GM21515 (cell line): ENCODE measurements around the gene ATP5F1A.
"Not testable (repeated sequence)": the region's sequence is repeated elsewhere in the genome, so short reads cannot be mapped to it uniquely, and the experiment has no call there.

Experiments used
- ATAC-seq: cut with Tn5 transposase; IDR thresholded peaks from one replicate; pipeline ENCODE4 v1.9.1; 2021; ENCODE audit not compliant: unreplicated experiment

ATP5F1A gene

GRCh38 chr18:46097801-46098615 lies at the start of gene ATP5F1A:
Gene ATP5F1A, minus strand, starts transcription at chr18:46098296. Its CDS starts 65 bp downstream, at chr18:46098231.
- peak; percentile 80 for ATAC-seq

GRCh38 chr18:46141199-46141598 lies 43.1 kb upstream of the ATP5F1A start:
- ATAC-seq = no peak

- ATAC-seq = no peak
These were observed 42.1 kb upstream of the ATP5F1A start for GRCh38 chr18:46140173-46140572.

DNA sequence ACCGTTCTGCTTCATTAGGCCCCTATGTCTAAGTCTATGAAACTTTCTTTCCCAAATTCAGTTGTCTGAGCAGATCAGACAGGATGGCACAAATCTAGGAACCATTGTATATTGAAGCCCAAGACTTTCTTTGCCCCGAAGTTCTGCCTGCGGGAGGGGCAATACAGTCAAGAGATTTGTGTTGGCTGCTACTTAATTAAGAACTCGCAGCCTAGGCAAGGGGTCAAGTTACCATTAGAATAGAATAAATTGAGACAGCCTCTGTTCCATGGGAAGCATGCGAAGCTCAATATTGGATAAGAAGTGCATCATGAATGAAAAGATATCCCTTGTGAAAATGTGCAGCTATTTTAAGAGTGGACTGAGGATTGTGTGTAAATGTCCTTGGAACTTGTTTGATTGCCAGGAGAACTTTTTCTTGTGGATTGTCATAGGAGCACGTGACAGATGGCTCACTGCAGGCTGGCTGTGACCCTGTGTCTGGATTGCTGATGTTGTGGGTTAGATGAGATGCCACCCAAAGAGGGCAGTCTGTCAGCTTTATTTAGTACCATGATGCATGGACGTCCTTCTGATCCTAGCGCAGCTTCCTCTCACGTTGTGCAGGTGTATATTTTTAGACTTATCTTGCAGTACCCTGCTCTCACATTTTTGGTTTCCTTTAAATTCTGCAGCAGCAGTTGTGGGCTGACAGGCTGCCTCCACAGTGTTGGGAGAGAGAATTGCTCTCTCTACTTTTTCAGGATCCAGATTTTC lies 37.0 kb upstream of the ATP5F1A start:
- no peak for ATAC-seq

DNA sequence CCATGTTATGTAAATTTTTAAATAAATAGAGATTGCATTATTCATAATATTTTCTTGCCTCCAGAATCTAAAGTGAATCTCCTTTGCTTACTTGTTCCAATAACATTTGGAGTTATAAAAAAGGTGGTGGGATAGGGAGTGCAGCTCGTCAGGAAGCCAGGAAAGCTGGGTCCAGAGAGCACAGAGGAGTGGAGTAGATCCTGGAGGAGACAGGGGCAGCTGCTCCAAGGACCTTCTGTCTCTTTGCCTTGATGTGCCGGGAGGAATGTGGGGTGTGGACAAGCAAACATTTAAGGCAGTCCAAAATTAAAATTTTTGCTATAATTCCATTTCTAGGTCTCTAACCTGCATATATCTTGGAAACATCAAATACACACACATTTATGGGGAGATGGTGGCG lies 35.4 kb upstream of the ATP5F1A start:
- no peak for ATAC-seq

GRCh38 chr18:46130549-46130948 lies 32.5 kb upstream of the ATP5F1A start:
- not testable (repeated sequence) for ATAC-seq

GRCh38 chr18:46130061-46130460 lies 32.0 kb upstream of the ATP5F1A start:
- ATAC-seq = no peak

DNA sequence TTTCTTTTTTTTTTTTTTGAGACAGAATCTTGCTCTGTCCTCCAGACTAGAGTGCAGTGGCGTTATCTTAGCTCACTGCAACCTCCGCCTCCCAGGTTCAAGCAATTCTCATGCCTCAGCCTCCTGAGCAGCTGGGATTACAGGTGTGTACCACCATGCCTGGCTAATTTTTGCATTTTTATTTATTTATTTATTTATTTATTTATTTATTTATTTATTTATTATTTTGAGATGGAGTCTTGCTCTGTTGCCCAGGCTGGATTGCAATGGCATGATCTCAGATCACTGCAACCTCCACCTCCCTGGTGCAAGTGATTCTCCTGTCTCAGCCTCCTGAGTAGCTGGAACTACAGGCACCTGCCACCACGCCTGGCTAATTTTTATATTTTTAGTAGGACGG lies 28.5 kb upstream of the ATP5F1A start:
- ATAC-seq = not testable (repeated sequence)

GRCh38 chr18:46113751-46114150 lies 15.7 kb upstream of the ATP5F1A start:
- no peak for ATAC-seq

DNA sequence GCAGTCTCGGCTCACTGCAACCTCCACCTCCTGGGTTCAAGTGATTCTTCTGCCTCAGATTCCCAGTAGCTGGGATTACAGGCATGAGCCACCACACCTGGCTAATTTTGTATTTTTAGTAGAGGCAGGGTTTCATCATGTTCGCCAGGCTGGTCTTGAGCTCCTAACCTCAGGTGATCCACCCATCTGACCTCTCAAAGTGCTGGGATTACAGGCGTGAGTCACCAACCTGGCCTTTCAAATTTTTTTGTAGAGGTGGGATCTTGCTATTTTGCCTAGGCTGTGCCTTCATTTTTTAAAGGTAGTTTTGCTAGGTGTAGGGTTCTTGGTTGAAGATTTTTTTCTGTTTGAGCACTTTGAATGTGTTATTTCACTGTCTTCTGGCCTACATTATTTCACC lies 12.3 kb upstream of the ATP5F1A start:
- no peak for ATAC-seq

- no peak for ATAC-seq
These were observed 11.3 kb upstream of the ATP5F1A start for GRCh38 chr18:46109386-46109785.

GRCh38 chr18:46104128-46104911 lies 6.2 kb upstream of the ATP5F1A start, which contains the start of gene HAUS1:
Gene HAUS1, plus strand, starts transcription at chr18:46104385. Its CDS starts 27 bp downstream, at chr18:46104412.
- ATAC-seq = peak; percentile 94

DNA sequence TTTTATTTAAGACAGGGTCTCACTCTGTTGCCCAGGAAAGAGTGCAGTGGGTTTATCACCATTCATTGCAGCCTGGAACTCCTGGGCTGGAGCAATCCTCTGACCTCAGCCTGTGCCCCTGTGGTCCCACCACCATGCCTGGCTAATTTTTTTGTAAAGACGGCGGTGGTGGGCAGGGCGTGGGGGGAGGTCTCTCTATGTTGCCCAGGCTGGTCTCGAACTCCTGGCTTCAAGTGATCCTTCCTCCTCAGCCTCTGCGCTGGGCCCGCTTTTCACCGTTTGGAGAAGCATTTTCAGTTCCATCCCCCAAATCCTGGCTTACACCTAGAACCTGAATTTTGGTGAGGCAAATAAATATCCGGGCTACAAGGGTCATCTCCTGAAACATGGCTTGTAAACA lies 1.4 kb upstream of the ATP5F1A start:
- no peak for ATAC-seq

GRCh38 chr18:46098616-46098933 lies 479 bp upstream of the ATP5F1A start:
- no peak for ATAC-seq

DNA sequence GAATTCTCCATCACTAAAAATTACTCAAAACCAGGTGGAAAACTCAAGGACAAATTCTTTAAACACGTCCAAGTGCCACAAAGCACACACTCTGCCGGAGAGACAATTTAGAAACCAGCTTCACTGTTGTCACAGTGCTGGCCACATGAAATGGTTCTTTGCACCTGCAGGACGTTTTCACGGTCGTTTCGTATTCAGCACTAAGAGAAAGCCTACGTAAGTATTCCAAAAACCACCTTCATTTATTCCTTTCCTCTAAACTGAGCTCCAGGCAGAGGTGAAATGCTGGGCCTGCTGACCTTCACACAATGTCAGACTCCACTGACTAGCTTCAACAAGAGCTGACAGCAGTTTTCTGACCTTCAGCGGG lies 680 bp downstream of the ATP5F1A start:
- ATAC-seq = peak; percentile 35

DNA sequence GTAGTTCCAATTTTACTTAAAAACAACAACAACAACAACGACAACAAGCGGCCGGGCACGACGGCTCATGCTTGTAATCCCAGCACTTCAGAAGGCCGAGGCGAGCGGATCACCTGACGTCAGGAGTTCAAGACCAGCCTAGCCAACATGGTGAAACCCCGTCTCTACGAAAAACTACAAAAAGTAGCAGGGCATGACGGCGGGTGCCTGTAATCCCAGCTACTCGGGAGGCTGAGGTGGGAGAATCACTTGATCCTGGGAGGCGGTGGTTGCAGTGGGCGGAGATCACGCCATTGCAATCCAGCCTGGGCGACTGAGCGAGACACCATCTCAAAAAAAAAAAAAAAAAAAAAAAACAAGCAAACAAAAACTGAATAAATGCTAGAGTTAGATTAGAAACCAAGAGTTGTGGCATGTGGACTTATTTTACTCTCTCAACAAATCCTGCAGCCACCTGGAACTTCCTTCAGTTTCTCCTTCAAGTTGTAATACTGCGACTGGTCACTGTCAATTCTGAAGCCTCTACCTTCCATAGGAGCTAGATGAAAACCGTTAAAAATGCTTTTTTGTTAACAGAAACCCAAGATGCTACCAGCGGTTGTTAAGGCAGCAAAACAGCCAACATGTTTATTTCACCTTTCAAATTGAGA lies 1.3 kb downstream of the ATP5F1A start:
- no peak for ATAC-seq

DNA sequence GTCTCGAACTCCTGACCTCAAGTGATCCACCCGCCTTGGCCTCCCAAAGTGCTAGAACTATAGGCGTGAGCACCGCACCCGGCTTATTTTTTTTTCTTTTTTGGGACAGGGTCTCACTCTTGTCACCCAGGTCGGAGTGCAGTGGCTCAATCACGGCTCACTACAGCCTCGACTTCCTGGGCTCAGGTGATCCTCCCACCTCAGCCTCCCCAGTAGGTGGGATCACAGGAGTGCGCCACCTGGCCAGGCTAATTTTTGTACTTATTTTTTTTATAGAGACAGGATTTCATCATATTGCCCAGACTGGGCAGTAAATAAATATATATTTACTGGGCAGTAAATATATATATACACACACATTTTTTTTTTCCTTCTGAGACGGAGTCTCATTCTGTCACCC lies 2.6 kb downstream of the ATP5F1A start:
- ATAC-seq = no peak

DNA sequence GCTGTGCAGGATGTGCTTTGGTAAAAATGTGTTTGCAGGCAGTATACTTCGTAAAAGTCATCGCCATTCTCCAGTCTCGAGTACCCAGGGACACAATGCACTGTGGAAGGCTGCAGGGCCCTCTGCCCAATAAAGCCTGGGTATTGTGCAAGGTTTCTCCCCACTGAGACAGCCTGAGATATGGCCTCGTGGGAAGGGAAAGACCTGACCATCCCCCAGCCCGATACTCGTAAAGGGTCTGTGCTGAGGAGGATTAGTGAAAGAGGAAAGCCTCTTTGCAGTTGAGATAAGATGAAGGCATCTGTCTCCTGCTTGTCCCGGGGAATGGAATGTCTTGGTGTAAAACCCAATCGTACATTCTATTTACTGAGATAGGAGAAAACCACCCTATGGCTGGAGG lies 9.6 kb downstream of the ATP5F1A start:
- not testable (repeated sequence) for ATAC-seq

GRCh38 chr18:46084431-46084830 lies 13.7 kb downstream of the ATP5F1A start:
- no peak for ATAC-seq

DNA sequence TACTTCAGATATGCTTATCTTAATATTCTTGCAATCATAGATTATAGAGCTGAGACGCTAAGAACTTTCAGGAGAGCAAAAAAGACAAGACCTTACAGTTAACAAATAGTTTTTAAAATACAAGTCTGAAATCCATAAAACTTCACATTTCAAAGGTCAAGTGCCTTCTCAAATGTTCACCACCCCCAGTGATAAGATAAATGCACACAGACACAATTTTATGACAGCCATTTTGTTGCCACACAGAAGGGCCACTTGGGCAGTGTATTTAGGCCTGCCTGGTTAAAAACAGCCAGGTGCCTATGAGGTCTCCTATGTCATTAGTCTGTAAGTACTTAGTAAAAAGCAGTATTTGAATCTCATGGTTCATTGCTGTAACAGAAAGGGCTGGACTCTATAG lies 17.9 kb downstream of the ATP5F1A start:
- ATAC-seq = no peak

- no peak for ATAC-seq
These were observed 18.8 kb downstream of the ATP5F1A start for GRCh38 chr18:46079336-46079735.
